ENCODE measurements around the gene PHF2. TPM values are rescaled to one million over a fixed set of nuclear protein-coding genes. Genes with fewer than 3 reads are reported as not detected.
A peak's percentile ranks its signal among the peaks of the same experiment; 100 is the strongest.

PHF2 gene
- total RNA-seq, 1 donor from 2014 or later, result 27.4 TPM

- intact Hi-C loops (cut with micrococcal nuclease), result no loop called here
- peaks cover 7% of the 10 kb centered on the region for H3K4me1 ChIP-seq
- no peak overlapping the region for H3K27ac ChIP-seq (replicated peaks)
- no peaks in the 10 kb centered on the region for H3K27me3 ChIP-seq (ENCODE audit: low read depth)
- no peak for TF ChIP-seq CTCF (IDR thresholded peaks at IDR 0.05; ENCODE audit: borderline replicate concordance)
- H3K4me3 ChIP-seq, result no peak overlapping the region
- H3K9me3 ChIP-seq (replicated peaks), result no peaks in the 10 kb centered on the region
- H3K36me3 ChIP-seq, result peaks cover 94% of the 10 kb centered on the region
- DNase-seq, result peak; percentile 10
Observed at GRCh38 chr9:93653760-93654159, 77.4 kb downstream of the PHF2 start.

GRCh38 chr9:93654351-93654961 is 78.1 kb downstream of the PHF2 start:
- H3K9me3 ChIP-seq (replicated peaks), result no peaks in the 10 kb centered on the region
- peak; percentile 8 for DNase-seq
- intact Hi-C loops (cut with micrococcal nuclease), result no loop called here
- no peak for TF ChIP-seq CTCF (IDR thresholded peaks at IDR 0.05; ENCODE audit: borderline replicate concordance)
- no peaks in the 10 kb centered on the region for H3K27me3 ChIP-seq (ENCODE audit: low read depth)
- H3K36me3 ChIP-seq, result peaks cover 94% of the 10 kb centered on the region
- no peak overlapping the region for H3K4me3 ChIP-seq
- H3K4me1 ChIP-seq, result peaks cover 7% of the 10 kb centered on the region
- H3K27ac ChIP-seq (replicated peaks), result no peak overlapping the region

- peaks cover 7% of the 10 kb centered on the region for H3K4me1 ChIP-seq
- peaks cover 93% of the 10 kb centered on the region for H3K36me3 ChIP-seq
- no peaks in the 10 kb centered on the region for H3K27me3 ChIP-seq (ENCODE audit: low read depth)
- TF ChIP-seq CTCF (IDR thresholded peaks at IDR 0.05; ENCODE audit: borderline replicate concordance), result no peak
- intact Hi-C loops (cut with micrococcal nuclease), result no loop called here
- H3K9me3 ChIP-seq (replicated peaks), result no peaks in the 10 kb centered on the region
- H3K4me3 ChIP-seq, result no peak overlapping the region
- peak; percentile 11 for DNase-seq
- no peak overlapping the region for H3K27ac ChIP-seq (replicated peaks)
Observed at GRCh38 chr9:93655621-93656425, 79.4 kb downstream of the PHF2 start.

- H3K4me3 ChIP-seq, result no peak overlapping the region
- H3K27ac ChIP-seq (replicated peaks), result no peak overlapping the region
- no peaks in the 10 kb centered on the region for H3K9me3 ChIP-seq (replicated peaks)
- H3K36me3 ChIP-seq, result peaks cover 88% of the 10 kb centered on the region
- intact Hi-C loops (cut with micrococcal nuclease), result no loop called here
- H3K4me1 ChIP-seq, result peaks cover 7% of the 10 kb centered on the region
- no peak for TF ChIP-seq CTCF (IDR thresholded peaks at IDR 0.05; ENCODE audit: borderline replicate concordance)
- DNase-seq, result peak; percentile 2
- no peaks in the 10 kb centered on the region for H3K27me3 ChIP-seq (ENCODE audit: low read depth)
Observed at GRCh38 chr9:93656426-93657239, 80.2 kb downstream of the PHF2 start.

GRCh38 chr9:93657331-93658111 is 81.1 kb downstream of the PHF2 start:
- intact Hi-C loops (cut with micrococcal nuclease), result no loop called here
- no peak for TF ChIP-seq CTCF (IDR thresholded peaks at IDR 0.05; ENCODE audit: borderline replicate concordance)
- no peak overlapping the region for H3K27ac ChIP-seq (replicated peaks)
- H3K9me3 ChIP-seq (replicated peaks), result no peaks in the 10 kb centered on the region
- no peaks in the 10 kb centered on the region for H3K27me3 ChIP-seq (ENCODE audit: low read depth)
- H3K36me3 ChIP-seq, result peaks cover 85% of the 10 kb centered on the region
- peaks cover 4% of the 10 kb centered on the region for H3K4me1 ChIP-seq
- peak; percentile 9 for DNase-seq
- no peak overlapping the region for H3K4me3 ChIP-seq

All from left ventricle myocardium inferior (tissue), 1 donor.